Measurements from ENCODE around the gene CCDC183.
"Not testable (repeated sequence)": the region's sequence is repeated elsewhere in the genome, so short reads cannot be mapped to it uniquely, and the experiment has no call there.

Gene CCDC183

DNA sequence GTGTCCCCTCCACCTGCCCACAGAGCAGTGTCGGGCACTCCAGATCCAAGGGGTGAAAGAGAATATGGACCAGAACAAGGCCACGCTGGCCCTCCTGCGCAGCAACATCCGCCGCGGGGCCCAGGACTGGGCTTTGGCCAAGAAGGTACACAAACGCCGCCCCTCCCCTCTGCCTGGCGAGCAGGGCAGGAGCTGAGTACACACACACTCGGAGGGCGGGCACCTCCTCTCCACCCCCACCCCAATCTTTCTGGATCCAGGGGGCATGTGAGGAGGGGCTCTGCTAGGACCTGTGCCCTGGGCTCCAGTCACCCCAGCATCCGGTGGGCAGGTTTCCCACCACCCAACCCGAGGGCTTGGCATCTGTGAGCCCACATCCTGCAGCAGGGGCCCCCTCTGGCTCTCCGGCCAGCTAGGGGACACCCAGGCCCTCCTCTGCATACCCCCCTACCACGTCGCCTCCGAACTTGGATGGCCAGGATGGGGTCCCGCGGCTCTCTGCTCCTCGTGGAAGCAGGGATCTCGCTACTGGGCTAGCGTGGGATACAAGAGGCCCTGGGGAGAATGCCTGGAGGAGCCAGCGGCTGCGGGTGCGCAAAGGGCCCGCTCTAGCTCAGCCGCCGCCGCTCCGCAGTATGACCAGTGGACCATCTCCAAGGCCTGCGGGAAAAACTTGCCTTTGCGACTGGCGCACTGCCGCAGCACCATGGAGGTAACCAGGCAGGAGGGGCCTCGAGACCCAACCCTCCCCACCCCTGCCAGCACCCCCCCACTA is 3.1 kb downstream of the CCDC183 start:
- H3K27ac Mint-ChIP-seq = no peak overlapping the region
- peaks cover 17% of the 10 kb centered on the region for H3K4me1 Mint-ChIP-seq (ENCODE audit: low read depth)
- H3K36me3 Mint-ChIP-seq (ENCODE audit: low read depth) = no peaks in the 10 kb centered on the region
- peaks cover 26% of the 10 kb centered on the region for H3K27me3 Mint-ChIP-seq
- H3K4me3 Mint-ChIP-seq = no peak overlapping the region
- H3K9me3 Mint-ChIP-seq = no peaks in the 10 kb centered on the region

DNA sequence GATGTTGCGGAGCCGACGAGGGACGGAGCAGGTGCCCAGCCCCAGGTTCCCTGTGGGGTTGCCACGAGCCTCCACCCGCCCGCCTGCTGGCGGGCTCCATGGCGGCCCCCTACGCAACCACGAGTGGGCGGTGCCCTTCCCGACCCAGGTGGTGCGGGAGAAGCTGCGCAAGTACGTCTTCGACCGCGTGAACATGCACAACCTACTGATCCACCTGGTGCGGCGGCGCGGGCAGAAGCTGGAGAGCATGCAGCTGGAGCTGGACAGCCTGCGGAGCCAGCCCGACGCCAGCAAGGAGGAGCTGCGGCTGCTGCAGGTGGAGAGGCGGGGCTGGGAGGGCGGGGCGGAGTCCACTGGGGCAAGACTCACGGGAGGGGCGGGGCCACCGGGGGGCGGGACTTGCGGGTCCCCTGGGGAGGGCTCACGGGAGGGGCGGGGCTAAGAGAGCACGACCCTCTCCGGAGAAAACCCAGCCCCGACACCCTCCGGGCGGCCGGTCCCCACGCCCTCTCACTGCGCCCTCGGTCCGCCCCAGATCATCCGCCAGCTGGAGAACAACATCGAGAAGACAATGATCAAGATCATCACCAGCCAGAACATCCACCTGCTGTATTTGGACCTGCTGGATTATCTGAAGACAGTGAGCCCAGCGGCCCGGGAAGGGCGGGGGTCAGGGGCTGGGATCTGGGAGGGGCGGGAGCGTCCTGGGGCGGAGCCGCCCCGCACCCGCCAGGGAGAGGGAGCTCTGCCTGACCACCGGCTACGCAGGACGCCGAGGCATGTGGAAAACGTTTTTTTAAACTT is 3.9 kb downstream of the CCDC183 start:
- Mint-ChIP-seq H3K27ac (no peak overlapping the region), H3K4me1 (ENCODE audit: low read depth) (peaks cover 17% of the 10 kb centered on the region), H3K36me3 (ENCODE audit: low read depth) (no peaks in the 10 kb centered on the region), H3K4me3 (peak overlapping the region; percentile 80), H3K27me3 (peaks cover 26% of the 10 kb centered on the region), H3K9me3 (no peaks in the 10 kb centered on the region)

DNA sequence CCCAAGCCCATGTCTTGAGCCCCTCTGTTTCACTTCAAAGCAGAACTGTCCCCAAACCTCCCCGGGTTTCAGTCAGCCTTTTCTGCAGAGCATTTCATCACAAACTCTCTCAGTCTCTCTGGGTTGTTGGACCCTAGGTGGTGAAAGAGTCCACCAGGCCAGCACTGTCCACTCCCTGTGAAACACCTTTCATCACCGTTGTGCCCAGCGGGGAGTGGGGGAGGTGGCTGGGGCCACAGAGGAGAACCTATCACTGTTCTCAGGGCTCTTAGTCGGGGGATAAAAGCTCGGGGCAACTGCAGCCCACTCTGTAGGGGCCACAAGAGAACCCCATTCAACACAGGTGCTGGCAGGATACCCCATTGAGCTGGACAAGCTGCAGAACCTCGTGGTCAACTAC is 6.2 kb downstream of the CCDC183 start:
- H3K36me3 Mint-ChIP-seq (ENCODE audit: low read depth) = peaks cover 4% of the 10 kb centered on the region
- peaks cover 24% of the 10 kb centered on the region for H3K4me1 Mint-ChIP-seq (ENCODE audit: low read depth)
- H3K27me3 Mint-ChIP-seq = peaks cover 20% of the 10 kb centered on the region
- H3K27ac Mint-ChIP-seq = no peak overlapping the region
- no peaks in the 10 kb centered on the region for H3K9me3 Mint-ChIP-seq
- H3K4me3 Mint-ChIP-seq = no peak overlapping the region

DNA sequence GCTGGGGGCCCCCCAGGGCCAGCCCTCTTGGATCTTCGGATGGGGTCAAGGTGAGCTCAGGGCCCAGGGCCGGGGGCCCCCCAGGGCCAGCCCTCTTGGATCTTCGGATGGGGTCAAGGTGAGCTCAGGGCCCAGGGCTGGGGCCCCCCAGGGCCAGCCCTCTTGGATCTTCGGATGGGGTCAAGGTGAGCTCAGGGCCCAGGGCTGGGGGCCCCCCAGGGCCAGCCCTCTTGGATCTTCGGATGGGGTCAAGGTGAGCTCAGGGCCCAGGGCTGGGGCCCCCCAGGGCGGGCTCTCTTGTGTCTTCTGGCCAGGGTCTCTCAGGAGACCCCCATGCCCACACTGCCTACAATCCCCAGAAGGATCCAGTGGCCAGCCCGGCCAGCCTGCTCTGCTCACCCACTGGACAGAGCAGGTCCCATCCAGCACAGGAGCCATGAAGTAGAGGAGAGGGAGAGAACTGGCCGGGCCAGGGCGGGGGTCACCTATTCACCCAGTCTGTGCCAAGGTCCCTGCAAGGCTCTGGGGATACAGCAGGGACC is 6.9 kb downstream of the CCDC183 start:
- Mint-ChIP-seq H3K27me3 (peaks cover 20% of the 10 kb centered on the region), H3K4me1 (ENCODE audit: low read depth) (peaks cover 24% of the 10 kb centered on the region)
- not testable (repeated sequence) for H3K9me3 Mint-ChIP-seq; H3K27ac Mint-ChIP-seq; H3K4me3 Mint-ChIP-seq; H3K36me3 Mint-ChIP-seq (ENCODE audit: low read depth)

DNA sequence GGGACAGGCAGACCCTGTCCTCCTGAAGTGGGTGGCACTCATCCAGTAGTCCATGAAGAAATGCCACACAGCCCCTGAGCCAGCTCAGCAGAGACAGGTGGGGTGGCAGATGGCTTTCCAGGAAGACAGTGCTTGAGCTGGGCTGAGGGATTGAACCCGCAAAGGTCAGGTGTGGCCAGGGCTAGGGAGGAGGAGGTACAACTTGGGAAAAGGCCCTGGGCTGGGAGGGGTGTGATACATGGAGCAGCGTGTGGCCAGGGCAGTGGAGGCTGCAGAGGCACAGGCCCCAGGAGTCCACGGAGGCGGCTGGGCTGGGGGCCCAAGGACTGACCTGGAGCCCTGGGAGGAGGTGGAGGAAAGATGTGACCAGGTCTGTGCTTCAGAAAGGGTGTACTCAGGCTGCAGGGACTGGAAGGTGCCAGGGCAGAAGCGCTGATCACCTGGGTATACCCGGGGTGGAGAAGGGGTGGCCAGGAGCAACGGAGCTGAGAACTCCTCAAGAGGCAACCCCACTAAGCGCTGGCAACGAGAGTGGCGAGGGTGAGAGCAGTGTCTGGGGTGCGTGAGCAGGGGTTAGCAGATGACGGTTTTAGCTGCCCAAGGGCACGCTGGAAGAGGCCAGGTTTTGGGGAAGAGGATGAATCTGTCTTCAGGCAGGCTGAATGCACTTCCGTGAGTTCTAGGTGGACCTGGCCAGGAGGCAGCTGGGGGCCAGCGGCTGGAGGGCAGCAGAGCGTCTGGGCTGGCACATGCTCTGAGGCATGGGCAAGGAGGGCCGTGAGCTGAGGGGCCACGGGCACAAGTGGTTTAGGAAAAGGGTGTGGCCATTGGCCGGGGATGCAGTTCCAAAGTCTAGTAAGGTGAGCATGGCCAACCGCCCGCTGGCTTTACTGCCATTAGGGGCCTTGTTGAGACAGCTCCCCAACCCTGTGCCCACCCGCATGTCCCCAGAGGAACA is 7.7 kb downstream of the CCDC183 start:
- H3K36me3 Mint-ChIP-seq (ENCODE audit: low read depth) = peaks cover 7% of the 10 kb centered on the region
- H3K27me3 Mint-ChIP-seq = peaks cover 20% of the 10 kb centered on the region
- no peak overlapping the region for H3K27ac Mint-ChIP-seq
- H3K4me1 Mint-ChIP-seq (ENCODE audit: low read depth) = peaks cover 27% of the 10 kb centered on the region
- no peak overlapping the region for H3K4me3 Mint-ChIP-seq
- H3K9me3 Mint-ChIP-seq = no peaks in the 10 kb centered on the region

DNA sequence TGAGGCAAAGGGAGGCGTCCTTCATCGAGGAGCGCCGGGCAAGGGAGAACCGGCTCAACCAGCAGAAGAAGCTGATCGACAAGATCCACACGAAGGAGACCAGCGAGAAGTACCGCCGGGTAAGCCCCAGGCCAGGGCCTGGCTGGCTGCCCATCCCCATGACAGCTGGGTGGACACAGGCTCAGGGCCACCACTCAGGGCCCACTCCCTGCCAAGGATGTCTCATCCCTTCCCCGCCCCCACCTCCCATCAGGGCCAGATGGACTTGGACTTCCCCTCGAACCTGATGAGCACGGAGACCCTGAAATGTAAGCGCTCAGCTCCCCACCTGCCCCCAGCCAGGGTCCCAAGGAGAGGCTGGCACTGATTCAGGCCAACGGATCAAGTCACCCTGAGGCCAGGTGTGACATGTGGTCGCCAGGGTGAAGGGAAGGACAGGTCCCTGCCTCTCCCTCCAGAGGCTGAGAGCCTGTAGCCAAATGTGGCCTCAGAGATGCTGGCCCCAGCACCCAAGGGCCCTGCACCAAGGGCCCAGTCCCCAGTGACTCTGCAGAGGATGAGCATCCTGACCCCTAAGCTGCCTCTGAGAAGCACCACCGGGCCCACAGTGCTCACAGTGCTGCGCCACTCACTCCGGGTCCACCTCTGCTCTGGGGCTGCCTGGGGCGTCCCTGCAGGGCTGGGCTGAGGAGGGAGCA is 8.5 kb downstream of the CCDC183 start:
- no peak overlapping the region for H3K27ac Mint-ChIP-seq
- H3K36me3 Mint-ChIP-seq (ENCODE audit: low read depth) = peaks cover 13% of the 10 kb centered on the region
- H3K4me1 Mint-ChIP-seq (ENCODE audit: low read depth) = peaks cover 35% of the 10 kb centered on the region
- H3K4me3 Mint-ChIP-seq = no peak overlapping the region
- peaks cover 20% of the 10 kb centered on the region for H3K27me3 Mint-ChIP-seq
- no peaks in the 10 kb centered on the region for H3K9me3 Mint-ChIP-seq

DNA sequence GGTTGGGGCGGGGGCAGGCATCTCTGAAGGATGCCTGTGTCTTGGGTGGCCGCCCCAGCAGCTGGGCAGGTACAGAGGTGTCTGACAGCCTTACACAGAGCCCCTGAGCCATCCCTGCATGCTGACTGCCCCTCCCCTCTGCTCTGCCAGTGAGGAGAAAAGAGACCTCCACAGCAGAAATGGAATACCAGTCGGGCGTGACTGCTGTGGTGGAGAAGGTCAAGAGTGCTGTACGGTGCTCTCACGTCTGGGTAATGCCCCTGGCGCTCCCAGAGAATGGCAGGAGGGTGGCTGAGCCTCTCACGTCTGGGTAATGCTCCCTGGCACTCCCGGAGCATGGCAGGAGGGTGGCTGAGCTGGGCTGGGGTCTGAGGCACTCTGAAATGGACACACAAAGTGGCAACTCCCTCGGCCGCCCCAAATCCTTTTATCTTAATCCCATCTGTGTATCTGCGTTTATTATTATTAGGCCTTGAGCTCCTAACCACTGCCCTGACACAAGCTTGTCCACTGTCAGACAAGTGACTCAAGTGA is 9.1 kb downstream of the CCDC183 start:
- Mint-ChIP-seq H3K9me3 (no peaks in the 10 kb centered on the region), H3K4me3 (peak overlapping the region; percentile 37), H3K27me3 (peaks cover 17% of the 10 kb centered on the region), H3K27ac (no peak overlapping the region), H3K4me1 (ENCODE audit: low read depth) (peaks cover 38% of the 10 kb centered on the region), H3K36me3 (ENCODE audit: low read depth) (peaks cover 18% of the 10 kb centered on the region)

DNA sequence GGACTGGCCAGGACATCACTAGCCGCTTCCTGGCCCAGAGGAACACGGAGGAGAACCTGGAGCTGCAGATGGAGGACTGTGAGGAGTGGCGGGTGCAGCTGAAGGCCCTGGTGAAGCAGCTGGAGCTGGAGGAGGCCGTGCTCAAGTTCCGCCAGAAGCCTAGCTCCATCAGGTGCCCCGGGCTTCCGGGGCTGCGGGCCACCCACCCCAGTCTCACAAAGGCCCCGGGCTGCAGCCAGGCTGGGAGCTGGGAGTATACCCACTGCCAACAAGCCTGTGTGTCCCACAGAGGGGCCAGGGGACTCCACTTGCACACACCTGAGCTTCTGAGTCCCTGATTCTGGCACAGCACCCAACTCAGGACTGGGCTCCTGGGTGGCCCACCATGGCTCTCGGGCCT is 9.9 kb downstream of the CCDC183 start:
- Mint-ChIP-seq H3K4me1 (ENCODE audit: low read depth) (peaks cover 34% of the 10 kb centered on the region), H3K9me3 (no peaks in the 10 kb centered on the region), H3K36me3 (ENCODE audit: low read depth) (peaks cover 21% of the 10 kb centered on the region), H3K27ac (no peak overlapping the region), H3K4me3 (peak overlapping the region; percentile 85), H3K27me3 (peaks cover 9% of the 10 kb centered on the region)

DNA sequence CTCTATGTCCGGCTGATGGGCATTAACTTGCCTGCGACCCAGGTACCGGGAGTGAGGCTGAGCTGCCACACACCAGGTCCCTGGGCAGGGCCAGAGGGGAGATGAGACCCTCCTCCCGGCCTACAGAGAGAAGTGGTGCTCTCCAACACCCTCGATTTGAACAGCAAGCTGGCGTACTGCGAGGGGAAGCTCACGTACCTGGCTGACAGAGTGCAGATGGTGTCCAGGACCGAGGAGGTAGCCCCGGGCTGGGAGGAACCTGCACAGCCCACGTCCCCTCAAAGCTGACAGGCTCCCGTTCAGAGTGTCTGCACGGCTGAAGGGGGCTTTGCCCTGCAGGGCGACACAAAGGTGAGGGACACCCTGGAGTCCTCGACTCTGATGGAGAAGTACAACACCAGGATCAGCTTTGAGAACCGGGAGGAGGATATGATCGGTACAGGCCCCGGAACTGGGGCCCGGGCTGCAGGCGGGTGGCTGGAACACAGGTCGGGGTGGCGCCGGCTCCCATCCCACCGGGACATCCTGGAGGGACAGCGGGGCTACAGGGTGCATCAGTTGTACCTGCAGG is 10.6 kb downstream of the CCDC183 start:
- peaks cover 35% of the 10 kb centered on the region for H3K4me1 Mint-ChIP-seq (ENCODE audit: low read depth)
- peak overlapping the region; percentile 88 for H3K27ac Mint-ChIP-seq
- H3K9me3 Mint-ChIP-seq = no peaks in the 10 kb centered on the region
- H3K4me3 Mint-ChIP-seq = peak overlapping the region; percentile 85
- H3K36me3 Mint-ChIP-seq (ENCODE audit: low read depth) = peaks cover 28% of the 10 kb centered on the region
- peaks cover 6% of the 10 kb centered on the region for H3K27me3 Mint-ChIP-seq

DNA sequence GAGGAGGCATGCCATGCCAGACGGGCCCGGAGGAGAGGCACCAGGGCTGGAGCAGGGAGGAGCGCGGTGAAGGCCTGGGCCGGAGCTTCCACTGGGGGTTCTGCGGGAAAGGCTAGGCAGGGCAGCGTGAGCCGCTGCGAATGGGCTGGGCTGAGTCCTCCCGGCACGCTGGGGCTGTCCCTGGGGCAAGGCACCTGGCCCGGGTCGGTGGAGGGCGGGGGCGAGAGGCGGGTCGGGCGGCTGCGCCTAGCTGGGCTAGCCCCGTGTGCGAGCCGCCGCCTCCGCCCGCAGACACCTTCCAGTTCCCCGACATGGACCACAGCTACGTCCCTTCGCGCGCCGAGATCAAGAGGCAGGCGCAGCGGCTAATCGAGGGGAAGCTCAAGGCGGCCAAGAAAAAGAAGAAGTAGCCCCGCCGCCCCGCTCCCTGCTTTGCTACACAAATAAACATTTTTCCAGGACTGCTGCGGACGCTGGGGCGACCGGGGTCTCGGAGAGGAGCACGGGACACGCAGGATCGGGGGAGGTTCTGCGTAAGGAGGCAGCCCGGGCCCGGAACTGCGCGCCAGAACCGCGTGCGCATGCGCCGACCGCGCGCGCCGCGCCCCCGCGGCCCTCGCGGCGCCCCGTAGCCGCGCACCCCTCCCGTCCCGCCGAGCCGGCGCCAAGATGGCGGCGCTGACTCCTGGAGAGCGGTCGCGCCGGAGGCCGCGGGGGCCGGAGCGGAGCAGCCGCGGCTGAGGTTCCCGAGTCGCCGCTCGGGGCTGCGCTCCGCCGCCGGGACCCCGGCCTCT is 11.3 kb downstream of the CCDC183 start, which contains the start of gene RABL6:
TSS of gene RABL6 (plus strand) at position 668 of the 794 bp plus-strand sequence. CDS start 249 bp downstream, outside the sequence.
- peaks cover 32% of the 10 kb centered on the region for H3K36me3 Mint-ChIP-seq (ENCODE audit: low read depth)
- peak within 1 kb of the TSS; percentile 89 for H3K4me3 Mint-ChIP-seq
- peak within 1 kb of the TSS; percentile 88 for H3K27ac Mint-ChIP-seq
- no peaks in the 10 kb centered on the region for H3K9me3 Mint-ChIP-seq
- no peaks in the 10 kb centered on the region for H3K27me3 Mint-ChIP-seq
- H3K4me1 Mint-ChIP-seq (ENCODE audit: low read depth) = peaks cover 35% of the 10 kb centered on the region

DNA sequence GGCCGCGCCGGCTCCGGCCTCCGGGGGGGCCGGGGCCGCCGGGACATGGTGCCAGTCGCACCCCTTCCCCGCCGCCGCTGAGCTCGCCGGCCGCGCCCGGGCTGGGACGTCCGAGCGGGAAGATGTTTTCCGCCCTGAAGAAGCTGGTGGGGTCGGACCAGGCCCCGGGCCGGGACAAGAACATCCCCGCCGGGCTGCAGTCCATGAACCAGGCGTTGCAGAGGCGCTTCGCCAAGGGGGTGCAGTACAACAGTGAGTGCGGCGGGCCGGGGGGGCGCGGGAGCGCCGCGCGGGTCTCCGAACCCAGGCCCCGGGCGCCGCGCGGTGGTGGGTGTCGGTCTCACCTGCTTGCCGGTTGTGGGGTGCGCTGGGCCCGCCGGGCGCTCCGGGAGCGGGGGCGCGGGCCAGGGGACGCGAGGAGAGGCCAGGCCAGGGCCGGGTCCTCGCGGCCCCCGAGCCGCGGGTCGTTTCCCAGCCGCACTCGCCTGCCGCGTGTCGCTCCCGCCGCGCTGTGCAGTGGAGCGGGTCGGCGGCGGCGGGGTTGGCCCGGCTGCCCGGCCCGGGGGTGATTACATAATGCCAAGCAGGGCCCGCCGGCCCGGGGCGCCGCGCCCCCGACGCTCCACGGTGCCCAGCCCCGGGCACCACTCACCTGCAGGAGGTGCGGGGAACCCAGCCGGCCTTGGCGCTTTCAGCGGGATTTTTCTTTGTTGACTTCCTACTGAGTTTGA is 12.1 kb downstream of the CCDC183 start:
- Mint-ChIP-seq H3K27ac (peak overlapping the region; percentile 76), H3K36me3 (ENCODE audit: low read depth) (peaks cover 40% of the 10 kb centered on the region), H3K9me3 (no peaks in the 10 kb centered on the region), H3K27me3 (no peaks in the 10 kb centered on the region), H3K4me3 (peak overlapping the region; percentile 89), H3K4me1 (ENCODE audit: low read depth) (peaks cover 42% of the 10 kb centered on the region)

DNA sequence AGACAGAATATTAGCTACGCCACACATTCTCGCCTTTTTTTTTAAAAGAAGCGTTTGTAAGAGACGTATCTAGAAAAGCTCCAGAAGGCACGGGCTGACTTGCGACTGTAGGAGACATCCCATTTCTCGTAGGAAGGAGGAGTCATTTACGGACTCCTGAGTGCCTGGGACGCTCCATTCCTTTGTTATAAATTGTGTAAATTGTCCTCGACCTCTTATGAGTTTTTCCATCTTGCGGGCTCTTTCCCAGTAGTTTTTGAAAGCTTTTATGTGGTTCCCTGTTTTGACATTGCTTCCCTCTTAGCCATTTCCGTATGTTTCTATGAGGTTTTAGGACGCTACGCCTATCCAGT is 12.6 kb downstream of the CCDC183 start:
- Mint-ChIP-seq H3K27me3 (no peaks in the 10 kb centered on the region), H3K4me3 (peak overlapping the region; percentile 89), H3K9me3 (no peaks in the 10 kb centered on the region), H3K27ac (peak overlapping the region; percentile 76), H3K36me3 (ENCODE audit: low read depth) (peaks cover 45% of the 10 kb centered on the region), H3K4me1 (ENCODE audit: low read depth) (peaks cover 45% of the 10 kb centered on the region)

Data from stimulated activated naive CD8-positive, alpha-beta T cell treated with anti-CD3 and anti-CD28 coated beads, Interleukin-15, Interleukin-2, amounts not matched to agents 100 ng/mL and 50 ng/mL, for 24 hours (primary cell).